ENCODE measurements around the gene HERC4. TPM values are rescaled to one million over a fixed set of nuclear protein-coding genes. Genes with fewer than 3 reads are reported as not detected.

Gene HERC4
- total and polyA plus RNA-seq, 9 of the 15 experiments (the other 6 are each of a cell fraction or from before 2014, with no cell fraction given): 12.5 to 33.5 (median 22.8) TPM

GRCh38 chr10:68075550-68076004 lies 494 bp upstream of the HERC4 start (continued):
- TF ChIP-seq PTRF (tag; IDR thresholded peaks at IDR 0.05) (0 out of 2 replicates have a peak, but pooled peaks have one; percentile 21), ZNF445 (CRISPR knock-in tag; IDR thresholded peaks at IDR 0.05; ENCODE audit: low read depth) (no peak), TCF7L2 (IDR thresholded peaks at IDR 0.05; ENCODE audit: low read depth, low read length) (no peak), GATAD2B (IDR thresholded peaks at IDR 0.05; ENCODE audit: borderline replicate concordance) (peak; percentile 34; the same call in 1 of the 2 replicates), HNRNPUL1 (IDR thresholded peaks at IDR 0.05; ENCODE audit: low read length) (no peak), CBX2 (IDR thresholded peaks at IDR 0.05; ENCODE audit: insufficient read depth, low read length, poor library complexity, severe bottlenecking) (no peak), ETS2 (tag; IDR thresholded peaks at IDR 0.05; ENCODE audit: borderline replicate concordance, poor library complexity, severe bottlenecking) (no peak), DIDO1 (tag; IDR thresholded peaks at IDR 0.05; ENCODE audit: low read depth) (no peak), SRF (CRISPR knock-in tag; IDR thresholded peaks at IDR 0.05) (no peak), KAT2B (IDR thresholded peaks at IDR 0.05; ENCODE audit: low read depth, low read length) (no peak), TRIM25 (IDR thresholded peaks at IDR 0.05; ENCODE audit: borderline replicate concordance) (no peak), TAL1 (IDR thresholded peaks at IDR 0.05) (no peak), ZNF699 (CRISPR knock-in tag; IDR thresholded peaks at IDR 0.05; ENCODE audit: insufficient replicate concordance) (no peak), ZNF592 (IDR thresholded peaks at IDR 0.05) (peak; percentile 75), SRSF9 (IDR thresholded peaks at IDR 0.05; ENCODE audit: borderline replicate concordance, low read depth, low read length) (no peak), ZNF639 (CRISPR knock-in tag; conservative IDR thresholded peaks at IDR 0.05 in 1 of 2, IDR thresholded peaks at IDR 0.05 in 1 of 2) (peak in 1 of 2 experiments; percentile 16; a peak in 1 of 4 replicates), ZNF76 (CRISPR knock-in tag; IDR thresholded peaks at IDR 0.05; ENCODE audit: borderline replicate concordance) (no peak), ZNF584 (CRISPR knock-in tag; IDR thresholded peaks at IDR 0.05; ENCODE audit: low read depth) (peak; percentile 62; the same call in 1 of the 2 replicates), JUND (IDR thresholded peaks at IDR 0.05; ENCODE audit: borderline replicate concordance, low read depth, low read length) (no peak), JUND (tag; IDR thresholded peaks at IDR 0.05; ENCODE audit: borderline replicate concordance, low read depth, low read length) (no peak), CHD2 (IDR thresholded peaks at IDR 0.05; ENCODE audit: low read depth, low read length) (no peak), NFRKB (IDR thresholded peaks at IDR 0.05; ENCODE audit: low read depth) (no peak)
